ENCODE results near the gene CACNB1. TPM values are rescaled to one million over a fixed set of nuclear protein-coding genes. Genes with fewer than 3 reads are reported as not detected.

CACNB1 gene
- total and polyA plus RNA-seq, 2 of the 4 experiments (the other 2 are of a cell fraction) = 2.5 to 8.6 TPM

GRCh38 chr17:39161962-39162361 is 35.5 kb downstream of the CACNB1 start:
- Histone ChIP-seq H2BK20ac (ENCODE audit: low read depth, low read length) (no peak overlapping the region), H3K18ac (ENCODE audit: low read depth, low read length) (no peak overlapping the region), H3K4me2 (ENCODE audit: low read depth, low read length) (no peak overlapping the region), H3K9ac (ENCODE audit: low read depth, low read length) (no peak overlapping the region), H3K9me1 (ENCODE audit: insufficient read depth, low read length) (peaks cover 6% of the 10 kb centered on the region), H2BK15ac (ENCODE audit: low read depth, low read length) (no peak overlapping the region), H4K20me1 (ENCODE audit: insufficient read depth, low read length) (no peaks in the 10 kb centered on the region), H3K36me3 (ENCODE audit: control insufficient read depth, insufficient read depth, low read length) (no peaks in the 10 kb centered on the region), H3K23ac (ENCODE audit: low read depth, low read length) (no peak overlapping the region), H2AK5ac (ENCODE audit: low read depth, low read length) (no peak overlapping the region), H3K79me1 (ENCODE audit: low read depth in 1 of 2, low read length in 2 of 2) (no peaks in the 10 kb centered on the region), H3K27me3 (ENCODE audit: control insufficient read depth, insufficient read depth, low read length) (peaks cover 30% of the 10 kb centered on the region), H2AK9ac (replicated peaks; ENCODE audit: low read depth, low read length, poor library complexity) (no peak overlapping the region), H2AFZ (replicated peaks; ENCODE audit: low read length, poor library complexity) (no peak overlapping the region), H2BK120ac (ENCODE audit: low read depth, low read length) (no peak overlapping the region), H3K14ac (replicated peaks; ENCODE audit: low read depth, low read length) (no peak overlapping the region), H4K5ac (ENCODE audit: low read depth, low read length) (no peak overlapping the region), H4K8ac (ENCODE audit: low read depth in 2 of 2, low read length in 2 of 2) (no peak overlapping the region), H3K9me3 (ENCODE audit: control insufficient read depth, insufficient read depth, low read length) (no peaks in the 10 kb centered on the region), H2BK5ac (ENCODE audit: low read depth, low read length, poor library complexity, severe bottlenecking) (no peak overlapping the region), H4K91ac (ENCODE audit: insufficient read depth, low read depth, low read length) (no peak overlapping the region), H3K4me3 (ENCODE audit: insufficient read depth, low read depth, low read length) (no peak overlapping the region), H3K4ac (ENCODE audit: low read depth, low read length) (no peak overlapping the region), H3K27ac (ENCODE audit: insufficient read depth, low read length) (no peak overlapping the region), H3K4me1 (ENCODE audit: control insufficient read depth, insufficient read depth, low read length) (peaks cover 1% of the 10 kb centered on the region; the same call in 1 of the 2 replicates), H3K56ac (ENCODE audit: extremely low read depth, insufficient read depth, low read length) (no peak overlapping the region)
- intact Hi-C loops (cut with micrococcal nuclease) = no loop called here
- DNase-seq = no peak
- dilution Hi-C loops (cut with HindIII; ENCODE audit: low sequenced_read_pairs, unreplicated experiment) = no loop called here
- TF ChIP-seq POLR2A (IDR thresholded peaks at IDR 0.05; ENCODE audit: low read depth, low read length) (no peak), SMC3 (IDR thresholded peaks at IDR 0.05; ENCODE audit: low read depth, low read length) (no peak)
- TF ChIP-seq, protein P1, sequence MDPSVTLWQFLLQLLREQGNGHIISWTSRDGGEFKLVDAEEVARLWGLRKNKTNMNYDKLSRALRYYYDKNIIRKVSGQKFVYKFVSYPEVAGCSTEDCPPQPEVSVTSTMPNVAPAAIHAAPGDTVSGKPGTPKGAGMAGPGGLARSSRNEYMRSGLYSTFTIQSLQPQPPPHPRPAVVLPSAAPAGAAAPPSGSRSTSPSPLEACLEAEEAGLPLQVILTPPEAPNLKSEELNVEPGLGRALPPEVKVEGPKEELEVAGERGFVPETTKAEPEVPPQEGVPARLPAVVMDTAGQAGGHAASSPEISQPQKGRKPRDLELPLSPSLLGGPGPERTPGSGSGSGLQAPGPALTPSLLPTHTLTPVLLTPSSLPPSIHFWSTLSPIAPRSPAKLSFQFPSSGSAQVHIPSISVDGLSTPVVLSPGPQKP (IDR thresholded peaks at IDR 0.05; ENCODE audit: borderline replicate concordance, low read depth, low read length) = no peak
- no TSS peak for BruUV-seq (replicated peaks)
- POLR2A ChIA-PET (ENCODE audit: unreplicated experiment) = no interaction called here
- ATAC-seq (ENCODE audit: low read depth) = no peak
- CTCF ChIA-PET = no interaction called here
- WGBS, 2 experiments (ENCODE audit: extremely low coverage in 2 of 2, insufficient read length in 1 of 2) = no CpG with 5 or more reads among the region's 2 CpGs
- in situ Hi-C loops (cut with MboI; ENCODE audit: low sequenced_read_pairs) = no loop called here

All from IMR-90 (cell line).